Vagina (tissue), 2 donors: Measurements from ENCODE around the gene AMBRA1.

ENCODE experiments used
- CTCF ChIP-seq, 3 experiments: fragments of 450-650 bp in 2 of 3; fragments of 200-600 bp in 1 of 3; sonication (generic) in 1 of 3; IDR thresholded peaks; one replicate each; pipeline ENCODE4 v1.5.1; 2017 to 2019; ENCODE audit warnings: antibody characterized with exemption in 3 of 3, mild to moderate bottlenecking in 2 of 3, moderate library complexity in 2 of 3
- POLR2A ChIP-seq, 2 donors: fragments of 450-650 bp; IDR thresholded peaks; one replicate each; pipeline ENCODE4 v1.6.1; 2017; ENCODE audit warnings: antibody characterized with exemption in 2 of 2, mild to moderate bottlenecking in 2 of 2, moderate library complexity in 2 of 2

- TF ChIP-seq CTCF (IDR thresholded peaks at IDR 0.05): no peak
- TF ChIP-seq POLR2A (IDR thresholded peaks at IDR 0.05): no peak
Measured at GRCh38 chr11:46391578-46392420, 202.0 kb downstream of the AMBRA1 start, which contains the start of gene CHRM4.
